AG04450 (cell line): Measurements from ENCODE around the gene SLC24A3. TPM values are rescaled to one million over a fixed set of nuclear protein-coding genes. Genes with fewer than 3 reads are reported as not detected.
"Not testable (repeated sequence)": the region's sequence is repeated elsewhere in the genome, so short reads cannot be mapped to it uniquely, and the experiment has no call there.

Experiments
- CTCF ChIA-PET: fragments of 300-600, 350-600 bp; formaldehyde crosslinking; extraction: SDS; loops from one replicate; lab custom pipeline; 2022; ENCODE audit warnings: antibody characterized with exemption, inconsistent platforms; lab: Charles Lee
- POLR2A ChIA-PET: fragments of 350-600 bp; formaldehyde crosslinking; extraction: SDS; loops from one replicate; lab custom pipeline; 2021; ENCODE audit warnings: antibody characterized with exemption, inconsistent platforms; lab: Yijun Ruan, JAX
- DNase-seq: peaks from one replicate; pipeline ENCODE4 v3.0.0-alpha.2; 2011; ENCODE audit warnings: low read depth, low spot score
- H3K27ac ChIP-seq: one replicate; pipeline ENCODE4 v1.5.1; 2012; ENCODE audit warnings: low read depth, low read length, control low read depth
- H3K27me3 ChIP-seq: one replicate; pipeline ENCODE4 v1.6.0; 2012; ENCODE audit warnings: low read length; ENCODE audit not compliant: control insufficient read depth, insufficient read depth
- H3K4me3 ChIP-seq: 2 replicates; pipeline ENCODE4 v1.5.1; 2011; ENCODE audit warnings: mild to moderate bottlenecking, low read depth, low read length, control low read depth
- H3K9me3 ChIP-seq: 2 replicates; pipeline ENCODE4 v1.5.1; 2012; ENCODE audit warnings: low read length; ENCODE audit not compliant: control insufficient read depth, insufficient read depth
- polyA plus RNA-seq: library from polyadenylated mRNA; depleted of rRNA; stranded (reverse); fragments of >200 nt; gene quantifications from 2 replicates; pipeline ENCODE4 v1.2.3, GENCODE V29; 2011
- TF ChIP-seq, protein P1 (sequence below): IDR thresholded peaks from 2 replicates; pipeline ENCODE4 v1.5.1; 2011; ENCODE audit warnings: low read depth, low read length, control low read depth, inconsistent platforms

SLC24A3 gene
- polyA plus RNA-seq, 1 experiment, result not detected

DNA sequence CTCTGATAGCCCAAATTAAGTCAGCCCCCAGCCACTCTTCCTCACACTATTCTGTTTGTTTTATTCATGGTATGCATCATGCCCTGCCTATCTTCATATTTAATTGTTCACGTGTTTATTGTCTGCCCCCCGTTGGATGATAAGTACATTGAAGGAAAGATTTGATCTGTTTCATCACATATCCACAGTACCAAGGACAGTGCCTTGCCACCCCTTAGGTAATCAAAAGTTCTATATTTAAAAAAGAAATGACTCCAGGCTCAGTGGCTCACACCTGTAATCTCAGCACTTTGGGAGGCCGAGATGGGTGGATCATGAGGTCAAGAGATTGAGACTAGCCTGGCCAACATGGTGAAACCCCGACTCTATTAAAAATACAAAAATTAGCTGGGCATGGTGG lies 535.5 kb downstream of the SLC24A3 start:
- peaks cover 8% of the 10 kb centered on the region for H3K27me3 ChIP-seq
- H3K9me3 ChIP-seq, result no peaks in the 10 kb centered on the region
- ChIA-PET CTCF (no interaction called here), POLR2A (no interaction called here)
- no peak overlapping the region for H3K4me3 ChIP-seq
- no peak overlapping the region for H3K27ac ChIP-seq
- no peak for DNase-seq
- TF ChIP-seq, protein P1, sequence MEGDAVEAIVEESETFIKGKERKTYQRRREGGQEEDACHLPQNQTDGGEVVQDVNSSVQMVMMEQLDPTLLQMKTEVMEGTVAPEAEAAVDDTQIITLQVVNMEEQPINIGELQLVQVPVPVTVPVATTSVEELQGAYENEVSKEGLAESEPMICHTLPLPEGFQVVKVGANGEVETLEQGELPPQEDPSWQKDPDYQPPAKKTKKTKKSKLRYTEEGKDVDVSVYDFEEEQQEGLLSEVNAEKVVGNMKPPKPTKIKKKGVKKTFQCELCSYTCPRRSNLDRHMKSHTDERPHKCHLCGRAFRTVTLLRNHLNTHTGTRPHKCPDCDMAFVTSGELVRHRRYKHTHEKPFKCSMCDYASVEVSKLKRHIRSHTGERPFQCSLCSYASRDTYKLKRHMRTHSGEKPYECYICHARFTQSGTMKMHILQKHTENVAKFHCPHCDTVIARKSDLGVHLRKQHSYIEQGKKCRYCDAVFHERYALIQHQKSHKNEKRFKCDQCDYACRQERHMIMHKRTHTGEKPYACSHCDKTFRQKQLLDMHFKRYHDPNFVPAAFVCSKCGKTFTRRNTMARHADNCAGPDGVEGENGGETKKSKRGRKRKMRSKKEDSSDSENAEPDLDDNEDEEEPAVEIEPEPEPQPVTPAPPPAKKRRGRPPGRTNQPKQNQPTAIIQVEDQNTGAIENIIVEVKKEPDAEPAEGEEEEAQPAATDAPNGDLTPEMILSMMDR, result no peak

DNA sequence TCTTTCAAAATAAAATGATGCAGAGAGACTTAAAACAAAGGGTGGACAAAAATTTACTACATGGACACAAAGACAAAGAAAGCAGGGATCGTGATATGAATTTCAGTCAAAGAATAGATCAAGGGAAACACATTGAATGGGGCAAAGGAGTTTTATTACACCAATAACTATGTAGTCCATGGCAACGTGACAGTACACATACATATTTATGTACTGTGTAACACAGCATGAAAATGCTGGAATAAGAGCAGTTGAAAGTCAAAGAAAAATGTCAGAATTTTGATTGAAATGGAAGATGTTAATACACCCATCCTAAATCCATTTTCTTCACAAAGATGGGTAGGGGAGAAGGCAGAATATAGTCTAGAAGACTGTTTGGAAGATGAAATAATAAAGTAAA lies 536.2 kb downstream of the SLC24A3 start:
- TF ChIP-seq, protein P1, result no peak
- Histone ChIP-seq H3K27me3 (peaks cover 6% of the 10 kb centered on the region), H3K4me3 (no peak overlapping the region), H3K9me3 (no peaks in the 10 kb centered on the region), H3K27ac (no peak overlapping the region)
- CTCF ChIA-PET, result no interaction called here
- POLR2A ChIA-PET, result interaction anchor here (0.5 kb wide), 1 partner anchor 261 kb away, joined by 3 read pairs; no protein-coding TSS in a partner anchor
- DNase-seq, result no peak

DNA sequence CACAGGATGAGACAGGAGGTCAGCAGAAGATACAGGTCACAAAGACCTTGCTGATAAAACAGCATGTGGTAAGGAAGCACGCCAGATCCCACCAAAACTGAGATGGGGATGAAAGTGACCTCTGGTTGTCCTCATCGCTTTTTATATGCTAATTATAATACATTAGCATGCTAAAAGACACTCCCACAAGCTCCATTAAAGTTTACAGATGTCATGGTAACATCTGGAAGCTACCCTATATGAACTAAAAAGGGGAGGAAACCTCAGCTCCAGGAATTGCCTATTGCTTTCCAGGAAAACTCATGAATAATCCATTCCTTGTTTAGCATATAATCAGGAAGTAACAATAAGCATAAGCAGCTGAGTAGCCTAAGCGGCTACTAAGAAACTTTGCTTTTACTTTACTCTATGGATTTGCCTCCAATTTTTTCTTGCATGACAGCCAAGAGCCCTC lies 537.2 kb downstream of the SLC24A3 start:
- POLR2A ChIA-PET, result no interaction called here
- H3K4me3 ChIP-seq, result no peak overlapping the region
- DNase-seq, result no peak
- H3K9me3 ChIP-seq, result no peaks in the 10 kb centered on the region
- H3K27me3 ChIP-seq, result peaks cover 2% of the 10 kb centered on the region
- CTCF ChIA-PET, result interaction anchor here (0.6 to 0.7 kb wide), 2 partner anchors 57 to 861 kb away, joined by 4 to 5 read pairs; no protein-coding TSS in a partner anchor
- TF ChIP-seq, protein P1, result no peak
- H3K27ac ChIP-seq, result no peak overlapping the region

DNA sequence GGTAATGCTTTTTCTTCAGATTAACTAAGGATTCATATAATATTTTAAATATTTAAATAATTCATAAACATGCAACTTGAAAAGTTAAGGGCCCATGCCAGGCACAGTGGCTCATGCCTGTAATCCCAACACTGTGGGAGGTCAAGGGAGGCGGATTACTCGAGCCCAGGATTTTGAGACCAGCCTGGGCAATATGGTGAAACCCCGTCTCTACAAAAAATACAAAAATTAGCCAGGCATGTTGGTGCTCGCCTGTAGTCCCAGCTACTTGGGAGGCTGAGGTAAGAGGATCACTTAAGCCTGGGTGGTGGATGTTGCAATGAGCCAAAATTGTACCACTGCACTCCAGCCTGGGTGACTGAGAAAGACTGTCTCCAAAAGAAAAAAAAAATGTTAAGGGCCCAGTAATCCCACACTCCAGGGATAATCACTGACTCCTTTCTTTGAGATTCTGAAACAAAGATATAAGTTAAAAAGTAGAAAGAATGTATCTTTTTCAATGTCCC lies 537.7 kb downstream of the SLC24A3 start:
- no peaks in the 10 kb centered on the region for H3K9me3 ChIP-seq
- POLR2A ChIA-PET, result no interaction called here
- no peak overlapping the region for H3K4me3 ChIP-seq
- TF ChIP-seq, protein P1, result no peak
- no peaks in the 10 kb centered on the region for H3K27me3 ChIP-seq
- CTCF ChIA-PET, result interaction anchor here (1.2 kb wide), 1 partner anchor 267 kb away, joined by 3 read pairs; the partner anchor contains the start of gene NAA20
- H3K27ac ChIP-seq, result no peak overlapping the region
- no peak for DNase-seq

DNA sequence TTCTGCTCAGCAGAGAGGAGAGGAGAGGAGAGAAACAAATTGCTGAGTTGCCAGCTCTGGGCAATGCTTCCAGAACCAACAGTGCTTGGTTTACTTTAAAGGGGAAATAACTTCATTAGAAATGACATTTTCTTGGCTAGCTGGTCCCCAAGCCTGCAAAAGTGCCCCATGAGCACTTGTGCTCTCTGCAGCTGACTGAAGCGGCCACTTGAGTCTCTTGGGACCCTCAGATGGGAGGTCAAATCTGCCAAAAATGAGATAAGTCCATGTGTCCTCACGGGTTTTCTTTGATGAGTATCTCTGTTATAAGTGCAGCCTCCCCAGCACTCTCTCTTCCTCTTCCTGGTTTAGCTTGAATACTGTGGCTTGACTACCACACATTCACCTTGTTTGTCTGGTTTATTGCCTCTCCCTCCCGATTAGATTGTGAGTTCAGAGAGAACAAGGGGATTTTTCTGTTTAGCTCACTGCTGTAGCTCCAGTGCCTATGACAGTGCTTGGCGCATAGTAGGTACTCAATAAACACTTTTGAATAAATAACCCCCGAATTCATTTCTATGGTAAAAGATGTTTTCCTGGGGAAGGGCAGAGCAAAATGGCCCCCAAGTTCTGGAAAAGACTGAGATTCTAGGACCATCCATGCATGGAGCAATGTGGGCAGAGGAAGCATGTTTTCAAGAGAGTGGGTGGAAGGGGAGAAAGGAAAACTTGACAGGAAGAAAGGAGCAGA lies 538.6 kb downstream of the SLC24A3 start:
- no peak for DNase-seq
- Histone ChIP-seq H3K27ac (no peak overlapping the region), H3K4me3 (no peak overlapping the region), H3K9me3 (no peaks in the 10 kb centered on the region), H3K27me3 (no peaks in the 10 kb centered on the region)
- POLR2A ChIA-PET, result no interaction called here
- TF ChIP-seq, protein P1, result no peak
- CTCF ChIA-PET, result interaction anchor here (0.9 to 1.2 kb wide), 2 partner anchors 136 to 266 kb away, joined by 3 read pairs; partner anchors contain the start of gene NAA20

DNA sequence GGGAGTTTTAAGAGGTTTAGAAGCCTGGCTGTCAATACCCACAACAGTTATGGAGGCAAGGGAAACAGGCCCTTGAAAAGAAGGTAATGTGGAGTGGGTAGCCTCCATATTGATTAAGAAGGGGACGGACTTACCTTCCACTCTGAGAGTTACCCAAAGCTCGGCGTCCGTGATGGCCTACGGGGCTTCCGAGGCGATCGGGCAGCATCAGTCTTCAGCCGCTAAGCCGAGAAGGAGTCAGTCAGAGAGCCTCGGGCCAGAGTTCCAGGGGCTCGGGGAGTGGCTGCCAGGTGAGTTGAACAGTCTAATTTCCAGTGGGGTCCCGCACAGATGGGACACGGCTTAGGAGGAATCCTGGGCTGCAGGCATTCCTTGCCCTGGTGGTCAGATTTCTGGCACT lies 541.8 kb downstream of the SLC24A3 start:
- DNase-seq, H3K27me3 ChIP-seq, H3K9me3 ChIP-seq, POLR2A ChIA-PET, H3K27ac ChIP-seq, H3K4me3 ChIP-seq, CTCF ChIA-PET: not testable (repeated sequence)
